ENCODE results near the gene ARIH1. TPM values are rescaled to one million over a fixed set of nuclear protein-coding genes. Genes with fewer than 3 reads are reported as not detected.

ARIH1 gene
- total RNA-seq, 2 experiments from 2014 or later, result 141 to 165 TPM

GRCh38 chr15:72493220-72493619, 19.1 kb downstream of the ARIH1 start:
- Mint-ChIP-seq H3K9me3 (no peaks in the 10 kb centered on the region), H3K36me3 (peaks cover 5% of the 10 kb centered on the region), H3K27me3 (no peaks in the 10 kb centered on the region), H3K27ac (no peak overlapping the region), H3K4me3 (no peak overlapping the region), H3K4me1 (peaks cover 16% of the 10 kb centered on the region)
- POLR2A ChIA-PET, result no interaction called here
- ATAC-seq (ENCODE audit: low read depth), result no peak
- no peak for DNase-seq

GRCh38 chr15:72495007-72495406, 20.9 kb downstream of the ARIH1 start:
- no peaks in the 10 kb centered on the region for H3K27me3 Mint-ChIP-seq
- DNase-seq (no peak), ATAC-seq (ENCODE audit: low read depth) (no peak)
- POLR2A ChIA-PET, result no interaction called here
- peaks cover 9% of the 10 kb centered on the region for H3K4me1 Mint-ChIP-seq
- peaks cover 8% of the 10 kb centered on the region for H3K36me3 Mint-ChIP-seq
- no peak overlapping the region for H3K4me3 Mint-ChIP-seq
- H3K9me3 Mint-ChIP-seq, result no peaks in the 10 kb centered on the region
- H3K27ac Mint-ChIP-seq, result no peak overlapping the region

- DNase-seq (no peak), ATAC-seq (ENCODE audit: low read depth) (no peak)
- Mint-ChIP-seq H3K4me1 (peaks cover 8% of the 10 kb centered on the region), H3K36me3 (peaks cover 9% of the 10 kb centered on the region), H3K27ac (no peak overlapping the region), H3K9me3 (no peaks in the 10 kb centered on the region), H3K27me3 (no peaks in the 10 kb centered on the region), H3K4me3 (no peak overlapping the region)
- POLR2A ChIA-PET, result no interaction called here
Observed at GRCh38 chr15:72496783-72497182, 22.7 kb downstream of the ARIH1 start.

DNA sequence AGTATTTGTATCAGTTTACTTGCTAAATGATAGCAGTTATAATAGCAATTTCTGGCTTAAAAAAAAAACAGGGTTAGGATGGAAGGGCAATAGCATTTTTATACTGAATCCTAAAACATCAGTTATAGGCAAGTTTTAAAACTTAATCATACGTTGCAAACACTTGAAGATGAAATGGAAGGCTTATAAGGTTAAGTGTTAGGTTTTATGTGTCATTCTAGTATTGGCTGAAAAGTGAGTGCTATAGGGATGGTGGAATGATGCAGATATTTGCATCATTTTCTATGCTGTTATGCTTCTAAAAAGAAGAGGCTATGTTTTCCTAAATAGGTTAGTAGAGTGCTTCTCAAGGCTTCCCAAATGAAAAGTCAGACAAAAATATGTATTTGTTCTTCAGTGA, 23.3 kb downstream of the ARIH1 start:
- no peak overlapping the region for H3K4me3 Mint-ChIP-seq
- H3K4me1 Mint-ChIP-seq, result peaks cover 8% of the 10 kb centered on the region
- POLR2A ChIA-PET, result no interaction called here
- ATAC-seq (ENCODE audit: low read depth) (no peak), DNase-seq (no peak)
- peaks cover 9% of the 10 kb centered on the region for H3K36me3 Mint-ChIP-seq
- H3K27me3 Mint-ChIP-seq, result no peaks in the 10 kb centered on the region
- H3K9me3 Mint-ChIP-seq, result no peaks in the 10 kb centered on the region
- no peak overlapping the region for H3K27ac Mint-ChIP-seq

DNA sequence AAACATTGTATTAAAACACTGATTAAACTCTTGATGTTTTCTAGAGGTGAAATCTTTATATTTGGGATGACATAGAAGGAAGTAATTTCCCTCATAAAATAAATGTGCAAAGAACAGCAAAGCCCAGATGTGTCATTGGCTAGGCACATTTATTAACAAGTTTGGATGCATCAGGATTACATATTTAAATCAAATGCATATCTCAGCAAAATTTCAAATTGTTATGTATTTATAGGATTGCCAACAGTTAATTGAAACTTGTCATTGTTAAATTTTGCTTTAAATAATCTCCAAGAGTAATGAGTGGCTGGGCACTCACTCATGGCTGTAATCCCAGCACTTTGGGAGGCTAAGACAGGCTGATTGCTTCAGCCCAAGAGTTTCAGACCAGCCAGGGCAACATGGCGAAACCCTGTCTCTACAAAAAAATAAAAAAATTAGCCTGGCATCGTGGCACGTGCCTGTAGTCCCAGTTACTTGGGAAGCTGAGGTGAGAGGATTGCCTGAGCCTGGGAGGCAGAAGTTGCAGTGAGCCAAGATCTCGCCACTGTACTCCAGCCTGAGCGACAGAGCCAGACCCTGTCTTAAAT, 28.2 kb downstream of the ARIH1 start:
- DNase-seq, result no peak
- ATAC-seq (ENCODE audit: low read depth), result no peak
- H3K27me3 Mint-ChIP-seq, result no peaks in the 10 kb centered on the region
- peaks cover 27% of the 10 kb centered on the region for H3K4me1 Mint-ChIP-seq
- no peaks in the 10 kb centered on the region for H3K9me3 Mint-ChIP-seq
- H3K4me3 Mint-ChIP-seq, result no peak overlapping the region
- no peak overlapping the region for H3K27ac Mint-ChIP-seq
- POLR2A ChIA-PET, result no interaction called here
- H3K36me3 Mint-ChIP-seq, result peaks cover 11% of the 10 kb centered on the region

DNA sequence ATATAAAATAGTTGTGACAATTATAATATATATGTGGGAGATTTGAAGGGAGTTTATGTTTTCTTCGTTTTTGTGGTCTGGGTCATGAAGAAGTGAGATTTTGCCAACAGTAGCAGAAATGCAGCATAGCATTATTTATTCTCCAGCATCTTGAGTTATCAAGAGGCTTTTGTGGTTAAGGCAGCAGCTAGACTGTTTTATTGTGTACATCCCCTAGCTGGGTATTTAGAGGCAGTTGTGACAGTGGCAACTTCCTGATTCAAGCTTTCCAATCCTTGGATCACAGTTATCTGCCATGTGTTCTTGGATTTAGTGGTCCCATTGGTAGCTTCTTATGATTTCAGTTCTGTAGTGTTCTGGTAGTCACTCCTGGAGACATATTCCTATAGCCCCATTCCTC, 29.0 kb downstream of the ARIH1 start:
- DNase-seq (no peak), ATAC-seq (ENCODE audit: low read depth) (no peak)
- Mint-ChIP-seq H3K9me3 (no peaks in the 10 kb centered on the region), H3K27me3 (no peaks in the 10 kb centered on the region), H3K4me1 (peaks cover 27% of the 10 kb centered on the region), H3K27ac (no peak overlapping the region), H3K4me3 (no peak overlapping the region), H3K36me3 (peaks cover 12% of the 10 kb centered on the region)
- POLR2A ChIA-PET, result no interaction called here

DNA sequence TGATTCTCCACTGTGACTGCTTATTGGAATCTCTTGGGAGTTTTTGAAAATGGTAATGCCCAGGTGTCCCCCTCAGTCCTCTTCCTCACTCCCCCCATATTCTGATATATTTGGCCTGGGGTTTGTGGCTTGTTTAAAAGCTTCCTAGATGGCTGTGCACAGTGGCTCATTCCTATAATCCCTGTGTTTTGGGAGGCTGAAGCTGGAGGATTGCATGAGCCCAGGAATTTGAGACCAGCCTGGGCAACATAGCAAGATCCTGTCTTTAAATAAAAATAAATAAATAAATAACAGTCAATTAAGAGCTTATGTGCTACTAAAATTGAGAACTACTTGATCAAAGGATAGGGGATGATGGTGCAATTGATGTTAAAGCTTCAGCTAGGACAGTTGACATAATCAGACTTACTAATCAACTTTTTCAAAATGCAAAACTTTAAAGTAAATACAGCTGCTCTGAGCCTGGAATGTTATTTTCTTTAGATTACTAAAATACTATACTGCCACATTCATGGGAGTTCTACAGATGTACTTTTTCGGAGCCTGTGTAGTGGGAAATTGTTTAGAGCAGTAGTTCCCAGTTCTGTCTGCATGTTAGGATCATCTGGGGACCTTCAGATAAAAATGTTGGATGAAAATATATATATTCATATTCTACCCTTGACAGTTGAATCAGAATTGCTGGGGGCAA, 33.4 kb downstream of the ARIH1 start:
- no peak overlapping the region for H3K4me3 Mint-ChIP-seq
- H3K9me3 Mint-ChIP-seq, result no peaks in the 10 kb centered on the region
- no peaks in the 10 kb centered on the region for H3K27me3 Mint-ChIP-seq
- POLR2A ChIA-PET, result no interaction called here
- H3K4me1 Mint-ChIP-seq, result peaks cover 36% of the 10 kb centered on the region
- peaks cover 16% of the 10 kb centered on the region for H3K36me3 Mint-ChIP-seq
- no peak overlapping the region for H3K27ac Mint-ChIP-seq
- DNase-seq (no peak), ATAC-seq (ENCODE audit: low read depth) (no peak)

DNA sequence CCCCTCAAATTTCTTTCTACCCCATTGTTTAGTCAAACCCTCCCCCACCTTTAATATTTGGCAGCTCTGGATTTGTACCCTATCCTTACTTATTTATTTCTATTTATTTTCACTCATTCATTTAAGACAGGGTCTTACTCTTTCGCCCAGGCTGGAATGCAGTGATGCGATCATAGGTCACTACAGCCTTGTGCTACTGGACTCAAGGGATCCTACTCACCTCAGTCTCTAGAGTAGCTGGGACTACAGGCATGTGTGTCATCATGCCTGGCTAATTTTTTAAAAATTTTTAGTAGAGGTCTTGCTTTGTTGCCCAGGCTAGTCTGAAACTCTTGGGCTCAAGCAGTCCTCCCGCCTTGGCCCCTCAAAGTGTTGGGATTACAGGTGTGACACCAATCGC, 35.4 kb downstream of the ARIH1 start:
- peaks cover 27% of the 10 kb centered on the region for H3K4me1 Mint-ChIP-seq
- POLR2A ChIA-PET, result interaction anchor here (0.9 kb wide), 1 partner anchor 32 kb away, joined by 3 read pairs; no protein-coding TSS in a partner anchor
- H3K27ac Mint-ChIP-seq, result no peak overlapping the region
- no peak for ATAC-seq (ENCODE audit: low read depth)
- peaks cover 21% of the 10 kb centered on the region for H3K36me3 Mint-ChIP-seq
- H3K4me3 Mint-ChIP-seq, result no peak overlapping the region
- no peak for DNase-seq
- H3K27me3 Mint-ChIP-seq, result no peaks in the 10 kb centered on the region
- no peaks in the 10 kb centered on the region for H3K9me3 Mint-ChIP-seq

GRCh38 chr15:72511536-72511935, 37.4 kb downstream of the ARIH1 start:
- POLR2A ChIA-PET, result no interaction called here
- Mint-ChIP-seq H3K27ac (no peak overlapping the region), H3K9me3 (no peaks in the 10 kb centered on the region), H3K36me3 (peaks cover 26% of the 10 kb centered on the region), H3K4me1 (peaks cover 27% of the 10 kb centered on the region), H3K27me3 (no peaks in the 10 kb centered on the region), H3K4me3 (no peak overlapping the region)
- no peak for ATAC-seq (ENCODE audit: low read depth)
- DNase-seq, result no peak

GRCh38 chr15:72515591-72516389, 41.7 kb downstream of the ARIH1 start:
- Mint-ChIP-seq H3K9me3 (no peaks in the 10 kb centered on the region), H3K36me3 (peaks cover 23% of the 10 kb centered on the region), H3K27me3 (no peaks in the 10 kb centered on the region), H3K27ac (no peak overlapping the region), H3K4me1 (peaks cover 36% of the 10 kb centered on the region), H3K4me3 (no peak overlapping the region)
- ATAC-seq (ENCODE audit: low read depth) (no peak), DNase-seq (no peak)
- POLR2A ChIA-PET, result no interaction called here

GRCh38 chr15:72516777-72517176, 42.6 kb downstream of the ARIH1 start:
- H3K36me3 Mint-ChIP-seq, result peaks cover 28% of the 10 kb centered on the region
- POLR2A ChIA-PET, result no interaction called here
- ATAC-seq (ENCODE audit: low read depth), result no peak
- H3K4me3 Mint-ChIP-seq, result no peak overlapping the region
- H3K27me3 Mint-ChIP-seq, result no peaks in the 10 kb centered on the region
- no peaks in the 10 kb centered on the region for H3K9me3 Mint-ChIP-seq
- H3K4me1 Mint-ChIP-seq, result peaks cover 34% of the 10 kb centered on the region
- H3K27ac Mint-ChIP-seq, result no peak overlapping the region
- DNase-seq, result no peak

DNA sequence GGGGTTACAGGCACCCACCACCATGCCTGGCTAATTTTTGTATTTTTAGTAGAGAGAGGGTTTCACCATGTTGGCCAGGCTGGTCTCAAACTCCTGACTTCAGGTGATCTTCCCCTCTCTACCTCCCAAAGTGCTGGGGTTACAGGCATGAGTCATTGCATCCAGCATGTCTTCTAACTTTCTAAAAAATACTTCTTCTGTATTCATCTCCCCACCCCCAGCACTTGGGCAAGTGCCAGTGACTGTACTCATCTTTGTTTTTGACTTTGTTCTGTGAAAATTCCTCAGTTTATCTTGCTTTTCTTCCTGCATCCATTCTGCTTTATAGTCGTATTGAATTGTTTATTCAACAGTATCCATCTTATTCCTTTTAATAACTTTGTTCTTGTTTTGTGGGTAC, 47.6 kb downstream of the ARIH1 start:
- H3K27me3 Mint-ChIP-seq, result no peaks in the 10 kb centered on the region
- H3K36me3 Mint-ChIP-seq, result peaks cover 20% of the 10 kb centered on the region
- ATAC-seq (ENCODE audit: low read depth) (no peak), DNase-seq (no peak)
- no peak overlapping the region for H3K4me3 Mint-ChIP-seq
- peaks cover 11% of the 10 kb centered on the region for H3K4me1 Mint-ChIP-seq
- POLR2A ChIA-PET, result no interaction called here
- no peak overlapping the region for H3K27ac Mint-ChIP-seq
- no peaks in the 10 kb centered on the region for H3K9me3 Mint-ChIP-seq

DNA sequence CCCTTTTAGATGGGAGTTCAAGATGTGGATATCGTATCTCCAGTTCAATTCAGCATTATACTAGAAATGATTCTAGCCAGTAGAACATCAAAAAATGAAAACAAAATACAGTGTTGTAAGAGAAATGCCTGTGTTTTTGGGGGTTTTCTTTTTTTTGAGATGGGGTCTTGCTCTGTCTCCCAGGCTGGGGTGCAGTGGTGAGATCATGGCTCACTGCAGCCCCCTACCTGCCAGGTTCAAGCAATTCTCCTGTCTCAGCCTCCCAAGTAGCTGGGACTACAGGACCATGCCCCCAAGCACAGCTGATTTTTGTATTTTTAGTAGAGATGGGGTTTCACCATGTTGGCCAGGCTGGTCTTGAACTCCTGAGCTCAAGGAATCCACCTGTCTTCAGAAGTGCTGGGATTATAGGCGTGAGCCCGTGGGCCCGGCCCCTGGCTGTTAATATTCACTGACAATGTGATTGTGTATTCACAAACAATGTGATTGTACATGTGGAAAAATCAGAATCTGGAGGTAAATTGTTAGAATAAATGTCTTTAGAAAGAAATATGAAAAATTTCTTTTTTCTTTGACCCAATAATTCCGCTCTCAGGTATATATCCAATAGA, 59.0 kb downstream of the ARIH1 start:
- Mint-ChIP-seq H3K4me1 (peaks cover 23% of the 10 kb centered on the region), H3K27ac (no peak overlapping the region), H3K4me3 (no peak overlapping the region), H3K36me3 (peaks cover 12% of the 10 kb centered on the region), H3K9me3 (no peaks in the 10 kb centered on the region), H3K27me3 (no peaks in the 10 kb centered on the region)
- no peak for DNase-seq
- POLR2A ChIA-PET, result interaction anchor here (0.8 kb wide), 1 partner anchor 17 kb away, joined by 4 read pairs; no protein-coding TSS in a partner anchor
- ATAC-seq (ENCODE audit: low read depth), result no peak
